ENCODE results near the gene KANSL1.
A peak's percentile ranks its signal among the peaks of the same experiment; 100 is the strongest.
"Not testable (repeated sequence)": the region's sequence is repeated elsewhere in the genome, so short reads cannot be mapped to it uniquely, and the experiment has no call there.

Gene KANSL1

GRCh38 chr17:46186827-46187235 lies 6.4 kb downstream of the KANSL1 start:
- Histone ChIP-seq H3K79me2 (ENCODE audit: control insufficient read depth, low read length) (peaks cover 100% of the 10 kb centered on the region), H3F3A (ENCODE audit: control insufficient read depth, insufficient read depth) (peaks cover 15% of the 10 kb centered on the region), H4K20me1 (ENCODE audit: control insufficient read depth, insufficient read depth, low read depth, low read length) (peaks cover 89% of the 10 kb centered on the region), H3K4me1 (ENCODE audit: control insufficient read depth, low read length) (peaks cover 74% of the 10 kb centered on the region), H3K36me3 (ENCODE audit: control insufficient read depth, low read length) (peaks cover 41% of the 10 kb centered on the region)
- H3K9me3 ChIP-seq (ENCODE audit: control insufficient read depth, insufficient read depth, low read length); H3K4me2 ChIP-seq (ENCODE audit: low read length); H3K4me3 ChIP-seq (ENCODE audit: low read length); H3K27me3 ChIP-seq (ENCODE audit: control insufficient read depth, low read length); H3K9me2 ChIP-seq (replicated peaks; ENCODE audit: control insufficient read depth, low read length); H3K27ac ChIP-seq (ENCODE audit: low read depth, low read length): not testable (repeated sequence)
- peak; percentile 61 for TF ChIP-seq CTCF (IDR thresholded peaks at IDR 0.05; ENCODE audit: low read depth, low read length, poor library complexity, severe bottlenecking)

GRCh38 chr17:46184696-46185095 lies 8.5 kb downstream of the KANSL1 start:
- Histone ChIP-seq H4K20me1 (ENCODE audit: control insufficient read depth, insufficient read depth, low read depth, low read length) (peaks cover 78% of the 10 kb centered on the region), H3K4me3 (ENCODE audit: low read length) (no peak overlapping the region), H3K9me2 (replicated peaks; ENCODE audit: control insufficient read depth, low read length) (no peaks in the 10 kb centered on the region), H3K27me3 (ENCODE audit: control insufficient read depth, low read length) (no peaks in the 10 kb centered on the region), H3K79me2 (ENCODE audit: control insufficient read depth, low read length) (peaks cover 100% of the 10 kb centered on the region), H3K9me3 (ENCODE audit: control insufficient read depth, insufficient read depth, low read length) (no peaks in the 10 kb centered on the region), H3K4me2 (ENCODE audit: low read length) (no peak overlapping the region), H3K4me1 (ENCODE audit: control insufficient read depth, low read length) (peaks cover 58% of the 10 kb centered on the region), H3K36me3 (ENCODE audit: control insufficient read depth, low read length) (peaks cover 21% of the 10 kb centered on the region), H3K27ac (ENCODE audit: low read depth, low read length) (no peak overlapping the region), H3F3A (ENCODE audit: control insufficient read depth, insufficient read depth) (peaks cover 15% of the 10 kb centered on the region)
- TF ChIP-seq CTCF (IDR thresholded peaks at IDR 0.05; ENCODE audit: low read depth, low read length, poor library complexity, severe bottlenecking), result no peak
- no peak for TF ChIP-seq EZH2phosphoT487 (IDR thresholded peaks at IDR 0.05; ENCODE audit: borderline replicate concordance, low read length)

GRCh38 chr17:46183383-46183782 lies 9.8 kb downstream of the KANSL1 start:
- peaks cover 81% of the 10 kb centered on the region for H4K20me1 ChIP-seq (ENCODE audit: control insufficient read depth, insufficient read depth, low read depth, low read length)

GRCh38 chr17:46182961-46183360 lies 10.3 kb downstream of the KANSL1 start:
- peaks cover 21% of the 10 kb centered on the region for H3K36me3 ChIP-seq (ENCODE audit: control insufficient read depth, low read length)
- peaks cover 15% of the 10 kb centered on the region for H3F3A ChIP-seq (ENCODE audit: control insufficient read depth, insufficient read depth)
- H3K27ac ChIP-seq (ENCODE audit: low read depth, low read length), result no peak overlapping the region
- no peaks in the 10 kb centered on the region for H3K9me2 ChIP-seq (replicated peaks; ENCODE audit: control insufficient read depth, low read length)
- H4K20me1 ChIP-seq (ENCODE audit: control insufficient read depth, insufficient read depth, low read depth, low read length), result peaks cover 78% of the 10 kb centered on the region
- no peak overlapping the region for H3K4me3 ChIP-seq (ENCODE audit: low read length)
- TF ChIP-seq EZH2phosphoT487 (IDR thresholded peaks at IDR 0.05; ENCODE audit: borderline replicate concordance, low read length) (no peak), CTCF (IDR thresholded peaks at IDR 0.05; ENCODE audit: low read depth, low read length, poor library complexity, severe bottlenecking) (no peak)
- H3K9me3 ChIP-seq (ENCODE audit: control insufficient read depth, insufficient read depth, low read length), result no peaks in the 10 kb centered on the region
- peaks cover 56% of the 10 kb centered on the region for H3K4me1 ChIP-seq (ENCODE audit: control insufficient read depth, low read length)
- H3K79me2 ChIP-seq (ENCODE audit: control insufficient read depth, low read length), result peaks cover 100% of the 10 kb centered on the region
- H3K4me2 ChIP-seq (ENCODE audit: low read length), result no peak overlapping the region
- H3K27me3 ChIP-seq (ENCODE audit: control insufficient read depth, low read length), result no peaks in the 10 kb centered on the region

More at GRCh38 chr17:46183383-46183782, 9.8 kb downstream of the KANSL1 start:
- Histone ChIP-seq H3F3A (ENCODE audit: control insufficient read depth, insufficient read depth) (peaks cover 18% of the 10 kb centered on the region), H3K79me2 (ENCODE audit: control insufficient read depth, low read length) (peaks cover 100% of the 10 kb centered on the region), H3K36me3 (ENCODE audit: control insufficient read depth, low read length) (peaks cover 26% of the 10 kb centered on the region), H3K4me1 (ENCODE audit: control insufficient read depth, low read length) (peaks cover 59% of the 10 kb centered on the region)
- H3K9me3 ChIP-seq (ENCODE audit: control insufficient read depth, insufficient read depth, low read length); H3K9me2 ChIP-seq (replicated peaks; ENCODE audit: control insufficient read depth, low read length); H3K4me2 ChIP-seq (ENCODE audit: low read length); H3K27ac ChIP-seq (ENCODE audit: low read depth, low read length); H3K27me3 ChIP-seq (ENCODE audit: control insufficient read depth, low read length); H3K4me3 ChIP-seq (ENCODE audit: low read length): not testable (repeated sequence)

Data from DOHH2 (cell line).